AG09309 (cell line): Measurements from ENCODE around the gene RHOJ.
"Not testable (repeated sequence)": the region's sequence is repeated elsewhere in the genome, so short reads cannot be mapped to it uniquely, and the experiment has no call there.

Experiments used
- DNase-seq: peaks from one replicate; pipeline ENCODE4 v3.0.0-alpha.2; 2010; ENCODE audit warnings: low read depth
- H3K4me3 ChIP-seq: 2 replicates; pipeline ENCODE4 v1.5.1; 2011; ENCODE audit warnings: mild to moderate bottlenecking, low read depth, low read length, moderate library complexity; ENCODE audit not compliant: control insufficient read depth
- CTCF ChIP-seq: IDR thresholded peaks from 2 replicates; pipeline ENCODE4 v1.5.1; 2011; ENCODE audit warnings: mild to moderate bottlenecking, low read depth, low read length, inconsistent platforms; ENCODE audit not compliant: insufficient read depth, control insufficient read depth; ENCODE audit errors: missing control alignments

Gene RHOJ

GRCh38 chr14:63277591-63278183, 73.4 kb downstream of the RHOJ start:
- DNase-seq = no peak
- TF ChIP-seq CTCF = no peak
- no peak overlapping the region for H3K4me3 ChIP-seq

- H3K4me3 ChIP-seq, DNase-seq: not testable (repeated sequence)
Measured at GRCh38 chr14:63279933-63280332, 75.7 kb downstream of the RHOJ start.

GRCh38 chr14:63282997-63283883, 79.0 kb downstream of the RHOJ start:
- no peak for TF ChIP-seq CTCF
- H3K4me3 ChIP-seq = no peak overlapping the region
- no peak for DNase-seq

- no peak overlapping the region for H3K4me3 ChIP-seq
- DNase-seq = no peak
- TF ChIP-seq CTCF = no peak
Measured at GRCh38 chr14:63283884-63284248, 79.6 kb downstream of the RHOJ start.

- H3K4me3 ChIP-seq = no peak overlapping the region
- TF ChIP-seq CTCF = no peak
- no peak for DNase-seq
Measured at GRCh38 chr14:63286071-63286470, 81.8 kb downstream of the RHOJ start.

GRCh38 chr14:63287666-63288483, 83.6 kb downstream of the RHOJ start:
- peak; percentile 4 for DNase-seq
- TF ChIP-seq CTCF = no peak
- no peak overlapping the region for H3K4me3 ChIP-seq
